ENCODE measurements around the gene ZNF22.
A peak's percentile ranks its signal among the peaks of the same experiment; 100 is the strongest.

The ZNF22 gene

DNA sequence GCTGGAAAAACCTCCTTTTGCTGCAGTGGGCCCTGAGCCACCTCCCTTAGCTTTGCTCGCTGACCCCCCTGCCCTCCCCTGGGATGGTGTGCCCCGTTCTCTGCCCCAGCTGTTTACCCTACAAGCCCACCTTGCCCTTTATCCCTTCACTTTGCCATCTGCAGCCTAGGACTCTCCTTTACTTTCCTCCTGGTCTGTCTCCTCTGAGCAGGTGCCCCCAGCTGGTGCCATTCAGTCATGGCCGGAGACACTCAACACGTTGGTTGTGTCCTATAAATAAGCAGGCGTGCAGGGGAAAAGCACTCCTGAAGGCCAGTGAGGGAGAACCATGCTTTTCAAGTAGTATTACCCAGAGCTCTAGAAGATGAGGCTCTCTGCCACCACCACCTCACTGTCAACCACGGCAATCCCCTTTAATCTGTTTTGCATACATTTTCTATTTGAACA lies 35.0 kb upstream of the ZNF22 start:
- DNase-seq, result no peak

DNA sequence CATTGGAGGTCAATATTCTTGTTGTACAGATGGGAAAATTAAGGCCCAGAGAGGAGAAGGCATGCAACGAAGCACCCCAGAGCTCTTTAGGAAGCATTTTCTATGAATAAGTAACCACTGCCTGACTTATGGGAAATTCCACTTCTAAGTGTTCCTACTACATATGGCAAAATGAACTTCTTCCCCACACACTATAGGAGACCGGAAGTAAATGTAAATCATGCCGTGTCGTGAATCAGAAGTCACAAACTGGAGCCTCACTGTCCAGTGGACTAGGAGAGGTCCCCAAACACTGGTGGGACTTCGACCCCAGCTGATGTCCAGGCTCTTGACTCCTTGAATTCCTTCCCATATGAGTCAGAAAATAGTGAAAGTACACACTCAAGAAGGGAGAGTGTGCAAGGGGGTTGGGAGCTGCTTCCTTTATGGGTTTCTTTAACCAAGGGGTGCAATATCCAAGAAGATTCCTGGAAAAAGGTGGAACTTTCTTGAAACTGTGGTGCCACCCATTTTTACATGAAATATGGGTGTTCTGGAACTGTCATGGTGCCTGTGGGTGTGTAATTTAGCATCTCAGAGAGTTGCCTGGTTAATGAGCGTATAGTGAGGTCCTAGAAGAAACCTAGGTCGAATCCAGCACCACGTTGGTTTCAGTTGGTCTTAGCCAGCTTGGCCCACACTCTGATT lies 34.5 kb upstream of the ZNF22 start:
- no peak for DNase-seq

DNA sequence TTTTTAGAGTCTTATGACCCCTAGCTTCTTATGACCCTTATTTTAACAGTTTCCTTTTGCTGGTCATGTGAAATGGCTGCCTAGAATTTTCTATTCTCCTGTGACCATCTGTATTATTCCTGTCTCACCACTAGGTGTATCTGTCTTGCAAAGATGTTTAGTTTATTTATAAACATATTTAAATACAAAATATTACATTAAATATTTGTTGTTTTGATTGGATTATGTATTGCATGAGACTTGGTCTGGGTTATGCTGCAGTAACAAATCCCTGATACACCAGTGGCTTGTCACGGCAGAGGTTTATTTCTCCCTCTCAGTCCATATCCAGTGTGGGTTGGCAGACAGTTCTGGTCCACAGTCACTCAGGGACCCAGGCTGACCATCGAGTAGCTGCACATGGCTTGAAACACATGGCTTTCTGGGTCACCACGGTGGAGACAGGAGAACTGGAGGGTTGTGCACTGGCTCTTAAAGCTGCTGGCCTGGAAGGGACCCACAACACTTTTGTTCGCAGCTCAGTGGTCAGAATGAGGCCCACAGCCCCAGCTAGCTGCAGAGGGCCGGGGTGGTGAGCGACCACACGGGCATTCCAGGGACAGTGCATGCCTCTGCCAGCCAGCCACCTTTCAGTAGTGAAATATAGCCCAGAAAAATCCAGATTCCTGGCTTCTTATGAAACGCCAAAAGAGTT lies 33.8 kb upstream of the ZNF22 start:
- no peak for DNase-seq

DNA sequence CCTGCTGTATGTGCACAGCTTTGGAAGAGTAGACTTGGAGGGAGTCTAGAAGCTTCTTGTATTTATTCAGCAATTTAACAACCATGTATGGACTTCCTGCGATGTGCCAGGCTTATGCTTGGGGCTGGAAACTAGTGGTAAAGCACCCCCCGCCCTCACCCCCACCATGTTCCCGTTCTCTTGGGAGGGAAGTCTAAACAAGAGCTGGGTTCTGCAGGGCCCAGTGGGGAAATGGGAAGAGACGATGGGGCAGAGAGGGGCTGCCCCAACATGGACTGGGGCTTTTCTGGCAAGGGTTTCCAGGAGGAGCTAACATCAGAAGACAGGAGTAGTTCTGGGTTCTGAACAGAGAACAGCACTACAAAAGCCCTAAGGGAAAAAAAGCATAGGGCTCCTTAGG lies 33.1 kb upstream of the ZNF22 start:
- no peak for DNase-seq

DNA sequence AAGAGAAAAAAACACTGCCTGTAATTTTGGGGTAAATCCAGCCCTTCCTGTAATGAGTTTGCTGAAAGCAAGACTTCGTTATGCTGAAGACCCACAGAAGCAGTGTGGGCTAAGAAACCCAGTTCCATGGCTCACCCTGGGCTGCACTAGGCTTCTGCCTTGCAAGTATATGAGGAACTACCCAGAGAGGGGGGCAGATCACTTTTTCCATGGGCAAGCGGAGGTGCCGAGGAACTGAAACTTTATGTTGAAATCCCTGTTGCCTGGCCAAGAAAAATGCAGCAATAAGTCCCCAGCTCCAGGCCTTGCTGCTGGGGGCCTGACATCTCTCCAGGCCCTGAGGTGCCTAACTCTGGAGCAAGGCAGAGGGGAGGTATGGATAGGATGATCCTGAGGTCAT lies 32.6 kb upstream of the ZNF22 start:
- DNase-seq, result no peak

DNA sequence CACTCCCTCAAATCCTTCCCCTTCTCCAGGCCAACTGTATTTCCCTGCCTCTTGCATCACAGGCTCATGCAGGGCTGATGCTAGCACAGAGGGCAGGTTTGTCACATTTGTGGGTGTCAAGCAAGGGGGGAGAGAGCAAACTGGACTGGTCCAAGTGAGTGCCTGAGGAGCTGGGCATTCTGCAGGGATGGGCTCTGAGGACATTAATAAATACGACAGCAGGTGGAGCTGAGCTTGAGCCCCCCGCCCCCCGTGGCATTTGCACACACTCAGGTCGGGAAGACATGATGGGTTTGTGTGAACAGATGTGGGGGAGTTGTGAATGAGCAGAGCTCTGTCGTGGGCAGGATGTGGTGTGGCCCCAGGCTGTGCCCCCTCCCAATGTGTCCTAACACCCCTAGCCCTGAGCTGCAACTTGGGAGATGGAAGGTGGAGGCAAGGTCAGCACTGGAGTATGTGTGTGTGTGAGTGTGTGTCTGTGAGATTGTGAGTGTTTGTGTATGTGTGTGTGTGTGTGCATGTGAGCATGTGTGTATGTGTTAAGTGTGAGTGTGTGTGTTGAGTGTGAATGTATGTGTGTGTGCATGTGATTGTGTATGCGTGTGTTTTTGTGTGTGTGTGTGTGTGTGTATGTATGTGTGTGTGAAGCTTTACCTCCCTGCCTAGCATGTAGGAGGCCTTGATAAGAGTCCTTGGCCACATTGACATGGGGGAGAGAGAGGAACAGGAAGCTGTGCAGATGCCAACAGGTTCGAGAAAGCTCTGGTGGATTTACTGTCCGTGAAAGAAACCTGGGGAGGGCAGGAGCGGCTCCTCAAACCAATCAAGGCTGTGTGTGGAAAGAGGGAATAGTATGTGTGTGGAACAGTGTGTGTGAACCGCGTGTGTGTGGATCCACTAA lies 32.0 kb upstream of the ZNF22 start:
- DNase-seq, result no peak

DNA sequence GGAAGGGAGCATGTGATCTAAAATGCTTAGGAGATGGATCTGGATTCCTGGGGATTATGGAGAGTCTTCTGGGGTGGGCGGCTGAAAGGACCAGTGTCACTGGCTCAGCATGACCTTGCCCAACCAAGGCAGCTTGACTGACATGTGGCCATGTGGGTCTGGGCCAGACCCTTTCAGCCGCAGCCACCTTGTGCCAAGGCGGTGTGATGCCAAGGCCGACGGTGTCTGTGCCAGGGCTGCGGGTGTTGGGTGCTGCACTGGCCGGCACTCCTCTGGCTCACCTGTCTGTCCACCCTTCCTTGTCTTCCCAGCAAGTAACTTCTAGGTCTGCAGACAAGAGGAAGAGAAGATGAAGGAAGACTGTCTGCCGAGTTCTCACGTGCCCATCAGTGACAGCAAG lies 30.9 kb upstream of the ZNF22 start:
- no peak for DNase-seq

DNA sequence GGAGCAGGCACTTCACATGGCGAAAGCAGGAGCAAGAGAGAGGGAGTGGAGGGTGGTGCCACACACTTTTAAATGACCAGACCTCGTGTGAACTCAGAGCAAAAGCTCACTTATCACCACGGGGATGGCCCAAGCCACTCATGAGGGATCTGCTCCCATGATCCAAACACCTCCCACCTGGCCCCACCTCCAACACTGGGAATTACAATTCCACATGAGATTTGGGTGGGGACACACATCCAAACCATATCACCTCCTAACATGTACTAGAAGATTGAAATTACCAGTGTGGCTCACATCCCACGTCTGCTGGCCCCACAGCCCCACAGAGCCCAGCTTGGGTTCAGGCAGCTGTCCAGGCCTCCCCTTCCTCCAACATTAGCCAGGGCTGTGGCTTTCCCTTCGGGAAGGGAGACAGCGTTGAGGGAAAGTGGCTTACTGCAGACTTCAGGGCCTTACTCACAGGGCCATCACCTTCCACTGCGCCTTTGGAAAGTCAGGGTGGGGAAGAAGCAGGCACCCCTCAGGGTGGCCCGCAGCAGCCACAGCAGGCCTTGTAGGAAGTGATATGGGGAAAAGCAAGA lies 29.8 kb upstream of the ZNF22 start:
- DNase-seq, result no peak

DNA sequence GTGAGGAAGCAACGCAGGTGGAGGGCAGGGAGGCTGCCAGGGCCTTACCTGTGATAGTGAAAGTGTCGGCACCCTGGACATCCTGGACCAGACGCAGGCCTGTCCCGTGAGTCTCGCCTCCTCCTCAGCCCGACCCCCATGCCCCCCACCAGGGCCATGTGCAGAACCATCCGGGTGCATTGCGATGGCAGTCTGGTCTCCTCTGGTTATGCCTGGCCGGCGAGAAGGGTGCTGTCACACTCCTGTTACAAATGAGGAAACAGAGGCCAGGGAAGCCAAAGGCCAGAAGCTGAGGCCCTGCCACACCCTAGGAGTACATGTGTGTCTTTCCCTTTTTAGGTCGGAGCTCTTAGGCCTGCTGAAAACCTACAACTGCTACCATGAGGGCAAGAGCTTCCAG lies 29.3 kb upstream of the ZNF22 start:
- DNase-seq, result no peak

DNA sequence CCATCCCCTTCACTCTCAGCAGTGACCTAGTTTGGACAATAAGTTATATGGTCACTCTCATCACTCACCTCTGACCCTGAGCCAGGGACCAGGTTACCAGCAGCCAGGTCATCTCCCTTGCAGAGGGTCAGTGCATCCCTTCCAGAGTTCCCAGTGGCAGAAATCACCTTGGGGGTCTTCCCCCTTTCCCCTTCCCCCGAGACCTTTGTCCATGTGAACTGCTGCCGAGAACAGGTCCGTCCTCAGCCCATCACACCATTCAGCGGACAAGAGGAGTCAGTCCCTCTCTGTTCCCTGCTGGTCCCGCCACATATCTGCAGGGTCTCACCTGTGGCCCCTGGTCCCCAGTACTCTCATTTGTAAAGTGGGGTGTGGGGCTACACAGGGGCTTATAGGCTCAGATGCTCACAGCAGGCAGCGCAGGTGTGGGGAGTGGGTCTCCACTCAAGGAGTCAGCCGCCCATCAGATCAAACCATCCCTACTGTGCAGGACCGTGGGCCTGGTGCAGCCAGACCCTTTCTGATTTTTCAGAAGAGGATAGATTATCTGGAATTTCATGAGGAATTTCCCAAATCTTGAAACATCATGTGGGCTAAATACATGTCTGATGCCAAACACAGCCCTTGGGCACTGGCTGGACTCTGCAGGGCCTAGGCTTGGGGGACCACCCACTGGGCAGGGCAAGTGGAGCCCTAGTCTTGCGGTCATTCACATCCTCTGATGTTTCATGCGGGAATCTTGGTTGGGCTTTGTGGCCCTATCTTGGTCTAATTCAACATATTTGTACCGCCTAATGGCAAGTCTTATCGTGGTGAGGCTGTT lies 28.6 kb upstream of the ZNF22 start:
- no peak for DNase-seq

DNA sequence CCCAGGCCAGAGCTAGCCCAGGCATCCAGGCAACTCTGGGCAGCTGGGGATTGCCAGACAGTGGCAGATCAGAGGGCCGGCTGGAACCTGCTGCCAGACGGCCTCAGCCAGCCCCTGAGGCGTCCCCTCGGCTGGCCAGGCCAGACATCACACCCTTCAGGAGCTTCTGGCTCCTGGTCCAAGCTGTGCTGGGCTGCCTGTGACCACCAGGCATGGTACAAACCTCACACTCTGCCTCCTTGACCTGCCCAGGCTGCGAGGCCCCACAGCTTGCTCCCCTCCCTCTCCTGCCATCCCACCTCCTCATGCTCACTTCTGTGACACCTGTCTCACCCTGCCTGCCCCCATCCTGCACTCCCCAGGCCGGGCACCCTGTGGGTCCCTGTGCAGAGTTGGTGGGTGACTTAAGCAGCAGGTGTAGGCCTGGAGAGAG lies 27.8 kb upstream of the ZNF22 start:
- no peak for DNase-seq

DNA sequence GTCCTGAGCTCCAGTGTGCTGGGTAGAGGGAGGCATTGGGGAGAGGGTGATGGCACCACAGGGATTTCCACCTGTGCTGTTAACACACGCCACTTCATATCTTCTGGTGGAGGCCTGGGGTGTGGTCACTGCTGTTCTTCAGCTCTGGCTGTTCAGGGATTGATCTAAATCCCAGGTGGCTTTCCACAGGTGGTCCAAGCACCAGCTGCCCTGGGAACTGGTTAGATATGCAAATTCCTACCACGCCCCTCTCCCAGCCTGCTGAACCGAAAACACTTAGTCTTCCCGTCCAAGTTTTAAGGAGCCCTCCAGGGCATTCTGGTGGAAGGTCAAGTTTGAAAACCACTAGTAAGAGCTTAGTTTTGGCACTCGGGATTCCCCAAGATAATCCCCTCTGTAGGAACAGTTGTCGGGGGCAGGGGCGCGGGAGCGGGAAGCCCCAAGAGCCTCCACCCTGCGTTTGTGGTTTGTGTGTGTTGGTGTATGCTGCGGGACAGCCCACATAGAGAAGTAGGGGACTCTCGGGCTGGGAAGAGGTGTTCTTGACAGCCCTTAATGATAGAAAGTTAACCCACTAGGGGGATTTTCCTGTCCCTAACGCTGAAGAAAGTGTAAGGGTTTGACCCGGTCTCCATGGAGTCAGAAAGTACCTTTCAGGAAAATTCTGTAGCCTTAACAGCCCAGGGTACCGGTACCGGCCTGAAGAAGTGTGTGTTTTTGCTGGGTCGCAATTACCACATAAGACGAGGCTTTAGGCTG lies 27.2 kb upstream of the ZNF22 start:
- no peak for DNase-seq

DNA sequence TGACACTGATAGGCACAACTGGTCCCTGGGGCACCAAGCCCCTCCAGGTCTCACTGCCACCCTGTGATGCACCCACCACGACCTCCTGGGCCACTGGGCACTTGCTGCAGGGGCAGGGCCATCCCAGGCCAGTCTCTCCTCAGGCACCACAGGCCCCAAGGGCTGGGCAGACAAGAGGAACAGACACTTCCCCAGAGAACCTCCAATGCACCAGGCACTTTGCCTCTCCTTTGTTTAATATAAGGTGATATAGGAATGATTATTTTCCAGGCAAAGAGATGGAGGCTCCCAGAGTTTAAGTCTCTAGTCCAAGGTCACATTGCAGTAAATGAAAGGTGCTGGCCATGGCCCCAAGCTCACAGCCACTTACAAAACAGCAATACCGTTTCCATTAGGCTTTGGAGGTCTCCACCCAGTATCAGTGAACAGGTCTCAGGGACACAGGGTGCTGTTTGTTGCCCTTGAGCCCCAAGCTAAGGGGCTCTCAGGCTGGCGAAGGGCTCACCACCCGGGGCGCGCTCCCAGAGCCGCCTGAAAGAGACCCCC lies 26.6 kb upstream of the ZNF22 start:
- no peak for DNase-seq

DNA sequence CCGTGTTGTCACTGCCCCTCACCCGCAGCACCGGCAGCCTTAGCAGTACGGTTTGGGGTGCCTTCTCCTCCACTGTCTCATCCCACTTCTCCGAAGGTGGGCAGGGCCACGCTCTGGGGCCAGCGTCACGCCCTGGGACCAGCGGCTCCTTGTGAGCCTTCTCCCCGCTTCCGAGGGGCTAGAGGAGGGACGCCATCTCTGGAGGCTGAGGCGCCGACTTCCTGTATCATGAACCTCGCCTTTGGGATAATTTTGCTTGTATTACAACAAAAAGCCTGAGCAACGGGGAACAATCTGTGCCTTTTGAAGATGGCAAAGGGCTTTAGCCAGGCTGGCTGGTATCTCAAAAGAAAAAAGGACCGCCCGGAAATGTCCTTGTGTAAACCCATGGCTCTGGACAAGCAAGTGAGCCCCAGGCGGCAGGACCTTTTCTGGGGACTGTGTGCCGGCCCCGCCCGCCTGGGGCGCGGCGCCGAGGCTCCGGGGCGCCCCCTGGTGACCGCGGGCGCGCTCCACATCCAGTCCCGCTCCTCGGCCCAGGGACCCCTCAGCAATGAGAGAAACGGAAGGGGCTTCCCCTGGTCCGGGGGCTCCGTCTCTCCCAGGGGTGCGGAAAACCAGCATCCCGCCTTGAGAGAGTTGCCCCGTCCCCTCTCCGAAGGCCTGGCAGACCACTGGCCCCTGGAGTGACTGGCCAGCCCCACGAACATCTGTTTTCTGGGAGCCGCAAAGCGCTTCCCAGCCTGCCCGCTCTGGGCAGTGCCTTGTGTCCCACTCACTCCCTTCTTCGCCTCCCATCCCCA lies 25.9 kb upstream of the ZNF22 start:
- peak in 1 of 2 experiments; percentile 3 for DNase-seq

DNA sequence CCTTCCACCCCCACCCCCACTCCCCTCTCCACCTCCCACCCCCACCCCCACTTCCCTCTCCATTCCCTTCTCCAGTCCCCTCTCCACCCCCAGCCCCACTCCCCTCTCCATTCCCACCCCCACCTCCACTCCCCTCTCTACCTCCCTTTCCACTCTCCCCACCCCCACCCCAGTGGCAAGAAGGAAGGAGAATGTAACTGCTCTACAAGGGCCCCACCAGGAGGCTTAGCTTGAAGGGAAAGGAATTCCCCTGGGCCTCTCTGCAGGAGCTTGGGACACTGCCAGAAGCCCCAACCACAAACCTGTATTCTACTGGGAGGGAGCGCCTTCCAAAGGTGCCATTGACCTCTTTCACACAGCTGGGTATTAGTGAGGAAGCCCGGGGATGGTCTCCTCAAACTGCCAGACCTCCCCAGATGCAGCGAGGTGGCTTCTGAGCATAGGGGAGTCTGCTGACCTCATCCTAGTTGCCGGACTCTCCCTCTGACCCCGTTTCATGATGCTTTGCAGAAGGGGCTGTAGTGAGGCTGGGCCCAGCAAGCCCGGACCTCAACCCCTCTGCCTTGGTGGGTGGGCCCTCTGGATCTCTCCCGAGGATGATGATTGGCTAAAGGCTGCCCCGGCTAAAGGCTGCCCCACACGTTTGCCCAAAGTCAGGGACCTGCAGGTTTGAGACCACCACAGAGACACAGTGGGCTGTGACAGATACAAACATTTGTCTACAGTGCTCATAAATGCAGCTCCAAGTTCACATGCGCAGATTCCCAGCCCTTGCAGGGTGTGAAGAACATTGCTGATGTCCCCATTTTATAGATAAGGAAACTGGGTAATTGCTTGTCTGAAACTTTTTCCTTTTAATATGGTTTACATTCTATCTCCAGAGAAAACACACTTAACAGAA lies 25.0 kb upstream of the ZNF22 start:
- DNase-seq, result no peak

DNA sequence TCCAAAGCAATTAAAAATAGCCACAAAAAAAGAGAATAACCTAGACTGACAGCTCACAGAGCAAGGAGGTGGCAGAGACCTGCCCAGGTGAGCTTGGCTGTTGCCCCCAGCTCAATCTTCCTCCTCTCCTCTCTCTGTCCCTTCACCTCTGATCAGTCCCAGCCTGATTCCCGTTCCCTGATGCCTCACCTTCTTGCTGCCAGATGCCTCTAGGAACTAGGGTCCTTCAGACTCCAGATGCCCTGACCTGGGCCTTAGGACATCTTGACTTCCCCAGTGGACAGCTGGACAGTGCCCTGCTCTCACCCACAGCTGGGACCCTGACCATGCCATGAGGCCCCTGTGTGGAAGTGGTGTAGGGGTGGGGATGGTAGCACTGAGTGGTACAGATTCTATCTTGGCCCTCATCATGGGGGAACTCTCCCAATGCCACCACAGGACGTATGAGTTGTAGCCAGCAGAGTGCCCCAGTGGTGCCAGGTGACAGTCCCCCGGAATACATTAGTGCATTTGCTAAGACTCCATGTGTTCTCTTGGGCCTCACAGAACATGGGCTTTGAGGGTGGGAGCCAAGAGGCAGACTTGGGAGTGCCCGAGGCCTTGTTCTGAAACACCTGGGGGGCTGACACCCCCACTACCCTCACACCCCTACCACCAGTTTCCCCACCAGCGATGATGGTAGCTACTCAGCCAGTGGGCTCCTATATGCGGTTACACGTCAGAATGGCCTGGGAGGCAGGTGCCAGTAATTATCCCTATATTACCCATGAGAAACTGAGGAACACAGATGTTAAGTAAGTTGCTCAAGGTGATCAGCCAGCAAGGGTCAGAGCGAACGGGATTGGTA lies 24.1 kb upstream of the ZNF22 start:
- no peak for DNase-seq

DNA sequence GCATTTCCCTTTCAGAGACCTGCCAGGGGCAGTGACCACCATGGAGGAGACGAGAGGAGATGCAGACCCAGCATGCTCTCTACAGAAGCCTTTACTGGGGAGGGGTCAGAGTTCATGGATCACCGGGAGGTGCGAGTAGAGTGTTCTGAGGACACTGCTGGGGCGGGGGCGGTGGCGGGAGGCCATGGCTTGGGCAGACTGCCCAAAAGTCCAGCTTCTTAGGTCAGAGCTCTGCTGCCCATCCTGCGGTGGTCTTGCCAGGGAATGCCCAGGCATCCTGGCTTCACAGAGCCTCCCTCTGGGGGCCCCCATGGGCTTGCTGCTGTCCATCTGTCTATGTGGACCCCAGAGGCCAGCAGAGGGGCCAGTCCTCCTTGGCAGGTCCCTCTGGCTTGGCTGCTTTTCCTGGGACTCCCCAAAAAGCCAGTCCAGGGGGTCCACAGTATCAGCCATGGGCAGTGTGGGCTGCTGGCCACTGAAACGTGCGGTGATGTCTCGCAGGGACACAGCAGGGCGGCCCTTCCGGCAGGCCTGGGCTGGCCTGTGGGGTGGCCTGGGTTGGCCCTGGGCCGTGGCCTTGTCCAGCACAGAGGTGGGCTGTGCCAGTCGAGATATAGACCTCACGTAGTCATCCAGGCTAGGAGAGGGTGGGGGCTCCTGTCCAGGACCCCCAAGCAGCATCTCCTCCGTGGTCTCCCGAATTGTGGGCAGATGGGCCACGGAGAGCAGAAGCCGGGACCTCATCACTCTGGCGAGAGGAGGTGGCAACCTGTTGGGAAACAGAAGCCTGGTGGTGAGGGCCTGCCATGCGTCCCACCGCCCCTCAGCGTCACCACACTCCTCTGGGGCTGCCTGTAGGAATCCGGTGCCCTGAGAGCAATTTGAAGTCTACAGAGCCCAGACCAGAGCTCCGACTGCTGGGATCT lies 23.2 kb upstream of the ZNF22 start:
- no peak for DNase-seq
